HG03097 (cell line): ENCODE measurements around the gene AMELX.

ENCODE experiments used
- ATAC-seq: cut with Tn5 transposase; IDR thresholded peaks from one replicate; pipeline ENCODE4 v1.9.1; 2021; ENCODE audit not compliant: unreplicated experiment, low FRiP score

Gene AMELX

DNA sequence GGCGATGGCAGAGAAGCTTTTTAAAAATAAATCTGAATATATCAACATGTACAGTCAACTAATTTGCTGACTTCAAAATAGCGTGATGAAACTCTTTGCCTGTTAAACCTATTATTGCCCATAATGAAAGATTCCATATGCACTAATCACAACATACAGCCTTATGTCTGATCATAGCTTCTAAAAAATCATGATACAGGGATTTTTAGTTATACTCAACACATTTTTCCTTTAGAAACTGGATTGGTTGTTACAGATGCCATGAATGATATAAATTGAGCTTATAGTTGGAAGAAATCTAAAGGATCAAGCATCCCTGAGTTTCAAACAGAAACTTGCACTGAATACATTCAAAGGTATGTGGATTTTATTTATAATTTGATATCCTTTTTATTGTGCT lies at the start of gene AMELX:
TSS of gene AMELX (plus strand) at position 301 of the 400 bp plus-strand sequence. CDS start 1,376 bp downstream, outside the sequence.
- ATAC-seq: no peak

GRCh38 chrX:11244636-11245035 lies 48.6 kb upstream of the AMELX start:
- no peak for ATAC-seq

- ATAC-seq: no peak
Measured at GRCh38 chrX:11254417-11255109, 38.6 kb upstream of the AMELX start.

- ATAC-seq: no peak
Measured at GRCh38 chrX:11257290-11257689, 35.9 kb upstream of the AMELX start.

GRCh38 chrX:11257711-11258110 lies 35.5 kb upstream of the AMELX start:
- ATAC-seq: no peak

DNA sequence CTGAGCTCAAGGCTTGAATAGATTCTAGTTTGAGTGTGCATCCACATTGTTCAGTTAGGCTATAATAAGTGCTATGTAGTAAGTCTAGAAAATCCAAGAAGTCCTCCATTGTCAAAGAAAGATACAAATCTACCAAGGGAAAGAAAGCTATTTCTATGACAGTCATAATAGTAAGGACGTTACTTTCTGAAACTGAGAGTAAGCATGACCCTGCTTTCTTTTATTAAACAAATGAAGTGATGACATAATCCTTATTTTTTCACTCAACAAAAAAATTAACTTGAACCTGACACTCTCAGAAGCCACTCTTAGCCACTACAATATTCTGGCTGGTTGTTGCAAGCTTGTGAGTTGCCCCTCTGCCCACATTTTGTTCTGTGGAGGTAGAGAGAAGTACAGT lies 33.8 kb upstream of the AMELX start:
- ATAC-seq: no peak

- ATAC-seq: no peak
Measured at GRCh38 chrX:11261260-11261659, 32.0 kb upstream of the AMELX start.

- no peak for ATAC-seq
Measured at GRCh38 chrX:11264925-11265324, 28.3 kb upstream of the AMELX start.

DNA sequence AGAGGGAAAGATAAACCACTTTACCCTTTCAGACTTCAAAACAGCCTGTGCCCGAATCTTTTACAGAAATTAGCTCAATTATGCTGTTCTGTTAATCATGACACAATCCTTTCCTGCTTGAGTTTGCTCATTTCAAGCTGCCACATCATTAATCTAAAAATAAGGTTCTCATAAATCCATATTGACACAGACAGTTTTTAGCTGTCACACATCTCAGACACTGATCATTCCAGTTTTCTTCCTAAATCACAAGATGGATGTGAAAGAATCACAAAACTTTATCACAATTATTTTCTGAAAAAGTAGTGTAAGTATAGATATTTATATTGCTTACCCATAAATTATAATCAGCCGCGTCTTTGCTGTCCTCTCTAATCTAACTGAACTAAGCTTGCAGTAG lies 27.9 kb upstream of the AMELX start:
- ATAC-seq: no peak

DNA sequence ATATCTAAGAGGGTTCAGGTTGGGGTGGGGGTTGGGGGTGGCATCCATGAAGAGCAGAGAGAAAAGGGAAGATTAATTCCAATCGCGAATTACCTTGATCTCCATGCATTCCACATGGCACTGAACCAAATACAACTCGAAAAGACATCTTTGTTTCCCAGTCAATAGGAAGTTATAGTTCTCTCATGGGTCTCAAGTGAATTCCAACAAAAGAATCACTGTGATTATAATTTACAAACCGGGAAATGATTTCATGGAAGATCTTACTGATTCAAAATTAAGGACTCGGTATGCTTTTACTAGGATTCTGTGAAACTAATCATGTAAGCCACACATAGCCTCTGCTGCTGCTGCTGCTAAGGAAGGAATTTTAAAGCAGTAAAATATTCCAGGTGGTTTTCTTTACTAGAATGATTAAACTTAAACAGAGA lies 26.6 kb upstream of the AMELX start:
- no peak for ATAC-seq

GRCh38 chrX:11267425-11267824 lies 25.8 kb upstream of the AMELX start:
- ATAC-seq: no peak

DNA sequence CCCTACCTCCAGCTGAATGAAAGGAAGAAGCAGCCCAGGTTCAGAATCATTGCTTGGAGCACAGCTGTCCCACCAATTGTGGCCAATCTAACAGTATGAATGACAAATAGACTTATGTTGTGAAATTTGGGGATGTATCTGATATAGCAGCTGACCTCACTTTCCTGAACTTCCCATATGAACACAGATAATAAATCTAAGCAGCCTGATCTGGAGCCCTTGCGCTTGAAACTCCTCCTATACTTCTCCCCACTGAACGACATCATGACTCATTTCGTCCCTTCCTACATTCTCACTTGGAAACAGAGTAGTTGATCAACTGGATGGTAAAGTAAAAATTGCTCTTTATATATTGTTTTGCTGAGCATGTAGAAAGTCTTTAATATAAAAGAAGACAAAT lies 24.2 kb upstream of the AMELX start:
- ATAC-seq: no peak

GRCh38 chrX:11269996-11270395 lies 23.2 kb upstream of the AMELX start:
- no peak for ATAC-seq

GRCh38 chrX:11272290-11272689 lies 20.9 kb upstream of the AMELX start:
- ATAC-seq: no peak

GRCh38 chrX:11272863-11273262 lies 20.4 kb upstream of the AMELX start:
- ATAC-seq: no peak

GRCh38 chrX:11273544-11273943 lies 19.7 kb upstream of the AMELX start:
- ATAC-seq: no peak

- no peak for ATAC-seq
Measured at GRCh38 chrX:11282043-11282442, 11.2 kb upstream of the AMELX start.

GRCh38 chrX:11285651-11286050 lies 7.6 kb upstream of the AMELX start:
- no peak for ATAC-seq

DNA sequence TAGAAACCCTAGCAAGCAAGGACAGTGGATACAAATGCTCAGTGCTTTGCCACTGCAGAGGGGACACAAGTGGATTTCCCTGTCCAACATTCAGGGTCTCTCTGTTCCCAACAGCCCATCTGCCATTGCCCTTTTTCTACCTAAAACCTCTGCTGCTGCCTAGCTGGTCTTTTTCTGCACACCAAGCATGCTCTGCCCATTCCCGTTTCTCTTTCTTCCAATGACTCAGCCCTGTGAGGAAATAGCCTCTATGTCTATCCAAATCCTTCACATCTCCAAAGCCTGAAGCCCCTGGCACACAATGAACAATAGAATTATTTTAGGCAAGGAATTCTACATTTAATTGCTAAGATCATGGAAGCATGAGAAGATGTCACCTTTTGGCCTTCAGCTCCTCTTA lies 5.7 kb upstream of the AMELX start:
- no peak for ATAC-seq

DNA sequence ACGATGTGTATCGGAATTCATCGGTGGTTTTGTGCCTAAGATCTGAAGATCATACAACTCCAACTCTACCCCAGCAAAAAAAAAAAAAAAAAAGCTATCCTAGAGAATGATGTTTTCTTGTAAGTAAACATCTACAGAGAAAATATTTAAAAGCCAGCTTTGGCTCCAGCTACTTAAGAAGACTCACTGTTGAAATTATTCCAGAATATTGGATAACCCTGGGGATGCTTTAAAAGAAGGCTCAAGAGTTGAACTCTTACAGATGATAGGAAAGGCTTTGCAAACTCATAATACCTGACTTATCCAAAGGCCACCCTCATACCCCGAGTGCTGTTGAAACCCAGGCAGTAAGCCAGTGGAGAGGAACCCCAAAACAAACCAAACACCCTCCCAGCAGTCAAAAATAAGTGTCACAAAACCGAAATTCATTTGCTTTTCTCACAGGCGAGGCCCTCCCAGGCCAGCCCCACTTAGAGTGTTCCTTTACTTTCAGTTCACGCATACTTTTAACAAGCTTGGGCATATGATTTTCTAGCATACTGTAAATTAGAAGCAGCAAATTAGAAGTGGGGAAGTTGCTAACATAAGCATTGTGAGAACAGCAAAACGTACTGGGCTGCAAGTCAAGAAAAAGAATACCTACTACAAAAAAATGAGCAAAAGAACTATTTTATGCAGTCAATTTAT lies 2.7 kb upstream of the AMELX start:
- no peak for ATAC-seq

GRCh38 chrX:11296051-11296450 lies 2.8 kb downstream of the AMELX start:
- ATAC-seq: no peak

DNA sequence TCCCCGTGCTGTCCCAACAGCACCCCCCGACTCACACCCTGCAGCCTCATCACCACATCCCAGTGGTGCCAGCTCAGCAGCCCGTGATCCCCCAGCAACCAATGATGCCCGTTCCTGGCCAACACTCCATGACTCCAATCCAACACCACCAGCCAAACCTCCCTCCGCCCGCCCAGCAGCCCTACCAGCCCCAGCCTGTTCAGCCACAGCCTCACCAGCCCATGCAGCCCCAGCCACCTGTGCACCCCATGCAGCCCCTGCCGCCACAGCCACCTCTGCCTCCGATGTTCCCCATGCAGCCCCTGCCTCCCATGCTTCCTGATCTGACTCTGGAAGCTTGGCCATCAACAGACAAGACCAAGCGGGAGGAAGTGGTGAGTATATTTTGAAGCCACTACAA lies 5.4 kb downstream of the AMELX start:
- no peak for ATAC-seq
